ENCODE results near the gene NRG2.

NRG2 gene

GRCh38 chr5:139861021-139861888 lies 181.8 kb downstream of the NRG2 start:
- H3K27me3 ChIP-seq (ENCODE audit: insufficient read depth, low read depth, severe bottlenecking) = no peaks in the 10 kb centered on the region
- H3K4me3 ChIP-seq (ENCODE audit: low read depth, low read length) = no peak overlapping the region
- DNase-seq = no peak
- H3K27ac ChIP-seq = no peak overlapping the region
- H3K36me3 ChIP-seq = no peaks in the 10 kb centered on the region; the same call in 1 of the 2 replicates
- no peak for TF ChIP-seq CTCF (IDR thresholded peaks at IDR 0.05; ENCODE audit: low read depth, low read length)
- H3K9me3 ChIP-seq (ENCODE audit: severe bottlenecking) = no peaks in the 10 kb centered on the region

DNA sequence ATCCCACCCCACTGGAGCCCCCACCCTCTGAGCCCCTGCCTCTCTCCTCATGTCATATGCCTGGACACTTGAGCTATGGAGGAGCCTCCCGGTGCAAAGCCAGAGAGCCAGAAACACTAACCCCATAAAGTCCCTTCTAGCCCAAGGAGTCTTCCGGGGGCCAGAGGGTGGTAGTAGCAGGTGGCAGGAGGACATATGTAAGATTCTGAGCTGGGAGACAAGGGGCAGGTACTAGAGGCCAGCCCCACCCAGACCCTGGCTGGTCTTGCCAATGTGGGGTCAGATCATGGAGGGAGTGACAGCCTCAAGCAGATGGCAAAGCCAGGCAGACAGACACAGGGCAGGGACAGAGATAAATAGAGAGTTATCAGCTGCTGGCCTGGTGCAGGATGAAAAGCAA lies 184.1 kb downstream of the NRG2 start:
- Histone ChIP-seq H3K9me3 (ENCODE audit: severe bottlenecking) (no peaks in the 10 kb centered on the region), H3K36me3 (no peaks in the 10 kb centered on the region; the same call in 1 of the 2 replicates), H3K27ac (no peak overlapping the region), H3K27me3 (ENCODE audit: insufficient read depth, low read depth, severe bottlenecking) (no peaks in the 10 kb centered on the region), H3K4me3 (ENCODE audit: low read depth, low read length) (no peak overlapping the region)
- no peak for TF ChIP-seq CTCF (IDR thresholded peaks at IDR 0.05; ENCODE audit: low read depth, low read length)
- DNase-seq = no peak

- no peak for DNase-seq
- no peak overlapping the region for H3K4me3 ChIP-seq (ENCODE audit: low read depth, low read length)
- H3K27me3 ChIP-seq (ENCODE audit: insufficient read depth, low read depth, severe bottlenecking) = no peaks in the 10 kb centered on the region
- H3K36me3 ChIP-seq = no peaks in the 10 kb centered on the region; the same call in 1 of the 2 replicates
- TF ChIP-seq CTCF (IDR thresholded peaks at IDR 0.05; ENCODE audit: low read depth, low read length) = no peak
- H3K9me3 ChIP-seq (ENCODE audit: severe bottlenecking) = no peaks in the 10 kb centered on the region
- no peak overlapping the region for H3K27ac ChIP-seq
Measured at GRCh38 chr5:139856714-139857113, 186.4 kb downstream of the NRG2 start.

- Histone ChIP-seq H3K27me3 (ENCODE audit: insufficient read depth, low read depth, severe bottlenecking) (no peaks in the 10 kb centered on the region), H3K4me3 (ENCODE audit: low read depth, low read length) (no peak overlapping the region), H3K27ac (no peak overlapping the region), H3K36me3 (no peaks in the 10 kb centered on the region; the same call in 1 of the 2 replicates), H3K9me3 (ENCODE audit: severe bottlenecking) (no peaks in the 10 kb centered on the region)
- DNase-seq = no peak
- TF ChIP-seq CTCF (IDR thresholded peaks at IDR 0.05; ENCODE audit: low read depth, low read length) = no peak
Measured at GRCh38 chr5:139855946-139856540, 187.1 kb downstream of the NRG2 start.

GRCh38 chr5:139855451-139855850 lies 187.6 kb downstream of the NRG2 start:
- no peak for DNase-seq
- H3K27ac ChIP-seq = no peak overlapping the region
- H3K27me3 ChIP-seq (ENCODE audit: insufficient read depth, low read depth, severe bottlenecking) = no peaks in the 10 kb centered on the region
- H3K9me3 ChIP-seq (ENCODE audit: severe bottlenecking) = no peaks in the 10 kb centered on the region
- H3K4me3 ChIP-seq (ENCODE audit: low read depth, low read length) = no peak overlapping the region
- no peak for TF ChIP-seq CTCF (IDR thresholded peaks at IDR 0.05; ENCODE audit: low read depth, low read length)
- H3K36me3 ChIP-seq = no peaks in the 10 kb centered on the region; the same call in 1 of the 2 replicates

Measured in WERI-Rb-1 (cell line).